Measurements from ENCODE around the gene PLEKHF1. TPM values are rescaled to one million over a fixed set of nuclear protein-coding genes. Genes with fewer than 3 reads are reported as not detected.

The PLEKHF1 gene
- total and polyA plus RNA-seq, 2 experiments from 2014 or later: 10.1 to 25.1 TPM

DNA sequence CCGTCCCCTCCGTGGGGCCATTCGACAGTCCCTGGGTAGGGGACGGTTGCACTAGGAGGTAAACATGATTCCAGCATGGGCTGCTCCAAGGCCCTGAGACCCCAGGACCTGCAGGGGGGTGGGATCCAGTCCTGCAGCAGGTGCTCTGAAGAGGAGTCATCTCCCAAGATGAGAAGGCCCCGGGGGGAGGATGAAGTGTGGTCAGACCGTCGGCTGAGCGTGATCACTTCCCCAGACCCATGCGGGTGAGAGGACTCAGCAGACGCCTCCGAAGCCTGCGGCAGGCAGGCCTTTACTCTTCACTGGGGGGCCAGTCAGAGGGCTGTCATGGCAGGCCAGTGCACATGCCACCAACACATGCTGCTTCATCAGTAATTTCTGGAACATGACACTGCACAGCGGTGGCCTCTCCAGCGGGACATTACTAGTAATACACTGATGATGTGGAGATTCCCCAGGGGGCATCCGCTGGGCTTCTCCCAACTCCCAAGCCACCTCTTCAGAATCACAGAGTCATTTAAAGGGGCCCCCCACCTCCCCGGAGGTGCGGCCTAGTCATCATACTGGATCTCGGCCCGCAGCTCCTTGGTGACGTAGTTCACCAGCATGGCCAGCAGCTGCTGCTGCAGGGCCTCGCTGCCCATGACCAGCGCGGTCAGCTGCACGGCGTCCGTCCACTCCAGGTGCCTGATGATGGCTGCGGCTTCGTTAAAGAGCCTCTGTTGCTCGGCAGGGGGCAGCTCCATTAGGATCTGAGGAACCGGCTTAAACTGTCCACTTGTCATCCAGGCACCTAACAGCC, 37.1 kb downstream of the PLEKHF1 start (continued):
- TF ChIP-seq, protein P1, sequence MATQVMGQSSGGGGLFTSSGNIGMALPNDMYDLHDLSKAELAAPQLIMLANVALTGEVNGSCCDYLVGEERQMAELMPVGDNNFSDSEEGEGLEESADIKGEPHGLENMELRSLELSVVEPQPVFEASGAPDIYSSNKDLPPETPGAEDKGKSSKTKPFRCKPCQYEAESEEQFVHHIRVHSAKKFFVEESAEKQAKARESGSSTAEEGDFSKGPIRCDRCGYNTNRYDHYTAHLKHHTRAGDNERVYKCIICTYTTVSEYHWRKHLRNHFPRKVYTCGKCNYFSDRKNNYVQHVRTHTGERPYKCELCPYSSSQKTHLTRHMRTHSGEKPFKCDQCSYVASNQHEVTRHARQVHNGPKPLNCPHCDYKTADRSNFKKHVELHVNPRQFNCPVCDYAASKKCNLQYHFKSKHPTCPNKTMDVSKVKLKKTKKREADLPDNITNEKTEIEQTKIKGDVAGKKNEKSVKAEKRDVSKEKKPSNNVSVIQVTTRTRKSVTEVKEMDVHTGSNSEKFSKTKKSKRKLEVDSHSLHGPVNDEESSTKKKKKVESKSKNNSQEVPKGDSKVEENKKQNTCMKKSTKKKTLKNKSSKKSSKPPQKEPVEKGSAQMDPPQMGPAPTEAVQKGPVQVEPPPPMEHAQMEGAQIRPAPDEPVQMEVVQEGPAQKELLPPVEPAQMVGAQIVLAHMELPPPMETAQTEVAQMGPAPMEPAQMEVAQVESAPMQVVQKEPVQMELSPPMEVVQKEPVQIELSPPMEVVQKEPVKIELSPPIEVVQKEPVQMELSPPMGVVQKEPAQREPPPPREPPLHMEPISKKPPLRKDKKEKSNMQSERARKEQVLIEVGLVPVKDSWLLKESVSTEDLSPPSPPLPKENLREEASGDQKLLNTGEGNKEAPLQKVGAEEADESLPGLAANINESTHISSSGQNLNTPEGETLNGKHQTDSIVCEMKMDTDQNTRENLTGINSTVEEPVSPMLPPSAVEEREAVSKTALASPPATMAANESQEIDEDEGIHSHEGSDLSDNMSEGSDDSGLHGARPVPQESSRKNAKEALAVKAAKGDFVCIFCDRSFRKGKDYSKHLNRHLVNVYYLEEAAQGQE (IDR thresholded peaks at IDR 0.05; ENCODE audit: unreplicated experiment): no peak
- TF ChIP-seq CREB1 (CRISPR knock-in tag; IDR thresholded peaks at IDR 0.05; ENCODE audit: low read depth): no peak

DNA sequence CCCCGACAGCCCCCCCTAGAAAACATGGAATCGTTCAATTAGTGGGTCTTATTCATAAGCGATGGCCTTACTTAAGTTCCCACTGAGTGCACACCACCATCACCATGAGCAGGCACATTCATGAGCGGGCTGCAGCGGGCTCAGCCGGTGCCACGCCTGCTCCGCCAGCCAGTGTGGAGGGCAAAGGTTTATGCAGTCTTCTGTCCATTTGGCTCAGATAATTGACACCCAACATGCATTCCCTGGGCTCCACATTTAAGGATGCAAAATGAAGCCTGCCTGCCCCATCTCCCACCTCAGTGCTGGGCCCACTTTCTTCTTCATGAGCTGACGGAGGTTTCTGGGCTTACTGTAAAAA, 37.7 kb downstream of the PLEKHF1 start:
- Mint-ChIP-seq H3K27me3 (ENCODE audit: insufficient read depth, low read depth, poor library complexity) (peaks cover 4% of the 10 kb centered on the region), H3K4me1 (no peaks in the 10 kb centered on the region), H3K9me3 (peaks cover 2% of the 10 kb centered on the region; the same call in 1 of the 3 replicates), H3K36me3 (ENCODE audit: low read depth) (no peaks in the 10 kb centered on the region), H3K4me3 (no peak overlapping the region), H3K27ac (no peak overlapping the region)
- no peaks in the 10 kb centered on the region for H4K20me1 ChIP-seq (replicated peaks; ENCODE audit: insufficient read depth)
- H3K4me2 ChIP-seq: no peak overlapping the region
- no peaks in the 10 kb centered on the region for H3K79me2 ChIP-seq (replicated peaks; ENCODE audit: insufficient read depth)
- H3F3A ChIP-seq (replicated peaks; ENCODE audit: low read depth): no peaks in the 10 kb centered on the region
- H3K27me3 ChIP-seq (ENCODE audit: insufficient read depth): no peaks in the 10 kb centered on the region
- no peaks in the 10 kb centered on the region for H3K9me2 ChIP-seq (ENCODE audit: insufficient read depth)
- no peaks in the 10 kb centered on the region for H3K36me3 ChIP-seq (ENCODE audit: insufficient read depth)
- ATAC-seq: no peak
- H3K27ac ChIP-seq (ENCODE audit: low read depth): no peak overlapping the region
- no peaks in the 10 kb centered on the region for H3K4me1 ChIP-seq (ENCODE audit: insufficient read depth)
- DNase-seq (ENCODE audit: low spot score): no peak
- H2AFZ ChIP-seq: no peak overlapping the region
- H3K4me3 ChIP-seq: no peak overlapping the region
- TF ChIP-seq, protein P2, sequence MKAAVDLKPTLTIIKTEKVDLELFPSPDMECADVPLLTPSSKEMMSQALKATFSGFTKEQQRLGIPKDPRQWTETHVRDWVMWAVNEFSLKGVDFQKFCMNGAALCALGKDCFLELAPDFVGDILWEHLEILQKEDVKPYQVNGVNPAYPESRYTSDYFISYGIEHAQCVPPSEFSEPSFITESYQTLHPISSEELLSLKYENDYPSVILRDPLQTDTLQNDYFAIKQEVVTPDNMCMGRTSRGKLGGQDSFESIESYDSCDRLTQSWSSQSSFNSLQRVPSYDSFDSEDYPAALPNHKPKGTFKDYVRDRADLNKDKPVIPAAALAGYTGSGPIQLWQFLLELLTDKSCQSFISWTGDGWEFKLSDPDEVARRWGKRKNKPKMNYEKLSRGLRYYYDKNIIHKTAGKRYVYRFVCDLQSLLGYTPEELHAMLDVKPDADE (IDR thresholded peaks at IDR 0.05): no peak
- TF ChIP-seq, protein P1 (IDR thresholded peaks at IDR 0.05; ENCODE audit: unreplicated experiment): no peak
- TF ChIP-seq ZNF114 (CRISPR knock-in tag; IDR thresholded peaks at IDR 0.05) (no peak), ZNF331 (CRISPR knock-in tag; IDR thresholded peaks at IDR 0.05; ENCODE audit: low read depth) (no peak), EZH2phosphoT487 (IDR thresholded peaks at IDR 0.05; ENCODE audit: unreplicated experiment) (no peak), JUNB (IDR thresholded peaks at IDR 0.05; ENCODE audit: unreplicated experiment) (no peak), CTCF (conservative IDR thresholded peaks at IDR 0.05; ENCODE audit: low read depth in 2 of 2) (no peak), EZH2 (IDR thresholded peaks at IDR 0.05; ENCODE audit: low read depth, unreplicated experiment) (no peak), CREB1 (CRISPR knock-in tag; IDR thresholded peaks at IDR 0.05; ENCODE audit: low read depth) (no peak), NANOG (IDR thresholded peaks at IDR 0.05; ENCODE audit: borderline replicate concordance) (no peak), STAT1 (IDR thresholded peaks at IDR 0.05; ENCODE audit: unreplicated experiment) (no peak)

Measured in GM23338 (cell line).